GM18505 (cell line): Measurements from ENCODE around the gene RRH.
"Not testable (repeated sequence)": the region's sequence is repeated elsewhere in the genome, so short reads cannot be mapped to it uniquely, and the experiment has no call there.

Experiments
- ATAC-seq: cut with Tn5 transposase; IDR thresholded peaks from one replicate; pipeline ENCODE4 v1.9.1; 2021; ENCODE audit not compliant: unreplicated experiment
- POLR2A ChIP-seq: IDR thresholded peaks from 4 replicates; pipeline ENCODE4 v1.6.1; 2011; ENCODE audit warnings: borderline replicate concordance; ENCODE audit not compliant: insufficient read depth, insufficient read length; ENCODE audit errors: extremely low read depth

RRH gene

DNA sequence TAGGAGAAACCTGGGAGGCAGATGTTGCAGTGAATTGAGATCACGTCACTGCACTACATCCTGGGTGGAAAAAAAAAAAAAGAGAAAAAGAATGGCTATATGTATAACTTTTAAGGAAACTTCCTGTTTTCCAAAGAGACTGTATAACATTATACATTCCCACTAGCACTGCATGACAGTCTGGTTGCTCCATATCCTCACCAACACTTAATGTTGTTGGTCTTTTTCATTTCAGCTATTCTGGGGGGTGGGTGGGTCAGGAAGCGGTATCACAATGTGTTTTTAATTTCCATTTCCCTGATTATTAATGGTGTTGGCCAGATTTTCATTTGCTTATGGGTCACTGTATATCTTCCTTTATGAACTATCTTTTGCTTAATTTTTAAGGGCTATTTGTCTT, 33.5 kb downstream of the RRH start:
- no peak for TF ChIP-seq POLR2A
- ATAC-seq, result no peak

- ATAC-seq, result no peak
- no peak for TF ChIP-seq POLR2A
Observed at GRCh38 chr4:109861916-109862511, 34.2 kb downstream of the RRH start.

DNA sequence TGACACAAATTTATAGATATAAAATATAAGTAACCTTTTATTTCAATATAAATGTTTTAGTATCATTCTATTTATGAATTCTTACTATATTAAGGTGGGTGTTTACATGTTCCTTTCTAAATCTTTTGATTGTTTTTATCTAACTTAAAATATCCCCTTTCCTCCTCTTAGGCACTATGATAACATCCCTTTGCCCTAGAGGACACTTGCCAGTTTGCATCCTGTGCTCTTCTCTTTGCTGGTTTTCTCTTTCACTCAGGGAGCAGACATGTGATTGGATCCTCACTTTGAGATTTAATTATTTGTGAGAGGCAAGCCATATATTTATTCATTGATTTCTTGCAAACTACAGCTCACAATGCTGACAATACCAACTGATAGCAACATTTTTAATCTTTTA, 36.4 kb downstream of the RRH start:
- ATAC-seq, result no peak
- no peak for TF ChIP-seq POLR2A

GRCh38 chr4:109870061-109870460, 42.3 kb downstream of the RRH start:
- no peak for ATAC-seq
- TF ChIP-seq POLR2A, result no peak

- no peak for TF ChIP-seq POLR2A
- no peak for ATAC-seq
Observed at GRCh38 chr4:109872065-109872464, 44.3 kb downstream of the RRH start.

DNA sequence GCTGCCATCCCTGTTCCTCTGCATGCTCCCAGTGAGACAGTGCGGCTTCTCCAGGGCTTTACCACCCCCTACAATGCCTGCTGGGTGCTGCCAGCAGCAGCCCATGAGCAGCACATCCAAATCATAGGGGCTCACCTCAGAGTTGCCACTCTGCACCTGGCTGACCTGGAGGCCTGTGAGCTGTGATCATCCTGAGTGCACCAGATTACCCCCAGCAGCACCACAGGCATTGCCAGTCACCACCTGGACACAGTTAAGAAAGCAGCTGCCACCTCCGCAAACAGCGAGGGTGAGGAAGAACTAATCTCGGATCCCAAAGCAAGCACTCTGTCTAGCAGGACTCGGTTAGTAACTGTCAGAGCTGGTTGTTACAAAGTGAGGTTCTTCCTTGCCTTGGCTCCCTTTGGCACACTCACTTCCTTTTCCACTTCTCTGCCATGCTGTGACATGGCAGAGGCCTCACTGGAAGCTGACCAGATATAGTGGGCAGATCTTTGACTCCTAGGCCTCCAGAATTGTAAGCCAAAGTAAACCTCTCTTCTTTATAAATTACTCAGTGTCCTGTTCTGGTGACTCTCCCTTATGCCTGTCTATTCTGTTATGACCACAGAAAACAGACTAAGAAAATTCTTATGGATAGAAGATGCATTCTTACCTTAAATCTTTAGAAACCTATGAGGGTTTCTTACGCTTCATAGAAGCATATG, 45.3 kb downstream of the RRH start:
- no peak for ATAC-seq
- TF ChIP-seq POLR2A, result no peak

DNA sequence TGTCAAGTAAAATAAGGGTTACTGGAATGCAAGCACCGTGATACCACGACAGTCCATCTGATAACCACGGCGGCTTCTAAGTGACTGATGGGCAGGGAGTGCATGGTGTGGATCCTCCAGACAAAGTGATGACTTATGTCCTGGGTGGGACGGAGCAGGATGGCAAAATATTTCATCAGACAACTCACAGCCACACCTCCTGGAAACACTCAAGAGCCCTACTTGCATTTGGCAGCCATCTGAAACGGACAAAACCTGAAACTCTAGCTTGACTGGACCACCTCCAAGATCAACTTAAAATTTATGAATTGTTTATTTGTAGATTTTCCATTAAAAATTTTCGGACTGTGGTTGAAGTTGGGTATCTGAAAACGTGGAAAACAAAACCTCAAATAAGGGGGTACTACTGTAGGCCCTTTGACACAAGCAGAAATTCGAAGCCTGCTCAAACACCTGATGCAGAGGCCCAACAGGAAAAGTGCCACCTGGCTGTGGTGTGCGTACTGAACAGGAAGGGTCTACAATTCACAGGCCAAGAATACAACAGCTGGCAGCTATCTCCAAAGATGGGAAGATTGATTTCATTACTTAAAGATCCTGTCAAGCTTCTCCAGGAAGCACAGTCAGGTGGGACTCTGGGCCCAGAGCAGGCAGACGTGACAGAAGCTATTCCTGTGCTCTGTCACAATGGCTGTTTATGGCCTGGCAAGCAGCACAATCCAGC, 46.2 kb downstream of the RRH start:
- ATAC-seq, result no peak
- TF ChIP-seq POLR2A, result no peak

DNA sequence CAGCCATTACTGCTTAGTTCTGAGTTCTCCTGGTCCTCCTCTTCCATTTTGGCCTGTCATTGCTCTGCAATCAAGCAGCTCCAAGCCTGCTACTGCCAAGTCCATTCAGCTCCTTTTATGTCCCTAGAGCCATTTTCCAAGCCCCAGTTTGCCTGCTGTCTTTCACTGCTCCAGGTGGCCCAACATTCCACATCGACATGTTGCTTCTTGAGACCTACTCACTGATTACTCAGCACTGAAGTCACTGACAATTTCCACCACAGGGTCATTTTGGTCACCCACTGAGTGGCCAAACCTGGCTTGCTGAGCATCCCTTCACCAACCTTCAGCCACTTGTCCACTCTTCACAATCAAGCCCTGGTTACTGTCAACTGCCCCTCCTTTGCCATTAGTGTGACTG, 47.3 kb downstream of the RRH start:
- TF ChIP-seq POLR2A, result no peak
- ATAC-seq, result no peak

GRCh38 chr4:109875553-109875952, 47.8 kb downstream of the RRH start:
- not testable (repeated sequence) for ATAC-seq

DNA sequence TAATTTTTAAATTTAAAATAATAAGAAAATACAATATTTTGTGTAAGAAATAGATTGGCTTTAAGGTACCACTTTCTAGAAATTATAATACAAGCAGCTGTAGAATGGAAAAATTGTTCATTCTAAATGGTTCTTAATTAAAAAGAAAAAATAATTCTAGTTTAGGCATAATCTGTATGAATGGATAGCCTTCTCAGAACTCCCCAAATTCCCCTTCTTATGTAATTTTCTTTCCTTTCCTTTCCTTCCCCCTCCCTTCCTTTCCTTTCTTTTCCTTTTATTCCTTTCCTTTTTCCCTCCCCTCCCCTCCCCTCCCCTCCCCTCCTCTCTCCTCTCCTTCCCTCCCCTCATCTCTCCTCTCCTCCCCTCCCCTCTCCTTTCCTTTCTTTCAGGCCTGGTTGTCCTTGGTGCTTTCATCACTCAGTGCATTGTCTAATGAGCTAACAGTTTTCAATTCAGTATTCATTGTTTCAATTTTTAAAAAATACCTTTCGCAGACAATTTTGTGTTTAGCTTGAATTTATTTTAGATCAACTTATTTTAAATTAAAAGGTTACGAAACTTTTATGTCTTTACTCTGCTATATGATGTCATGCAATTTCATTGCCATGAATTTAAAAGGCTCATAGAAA, 49.0 kb downstream of the RRH start:
- no peak for TF ChIP-seq POLR2A
- no peak for ATAC-seq

GRCh38 chr4:109877400-109877799, 49.6 kb downstream of the RRH start:
- ATAC-seq, result peak; percentile 90
- no peak for TF ChIP-seq POLR2A

DNA sequence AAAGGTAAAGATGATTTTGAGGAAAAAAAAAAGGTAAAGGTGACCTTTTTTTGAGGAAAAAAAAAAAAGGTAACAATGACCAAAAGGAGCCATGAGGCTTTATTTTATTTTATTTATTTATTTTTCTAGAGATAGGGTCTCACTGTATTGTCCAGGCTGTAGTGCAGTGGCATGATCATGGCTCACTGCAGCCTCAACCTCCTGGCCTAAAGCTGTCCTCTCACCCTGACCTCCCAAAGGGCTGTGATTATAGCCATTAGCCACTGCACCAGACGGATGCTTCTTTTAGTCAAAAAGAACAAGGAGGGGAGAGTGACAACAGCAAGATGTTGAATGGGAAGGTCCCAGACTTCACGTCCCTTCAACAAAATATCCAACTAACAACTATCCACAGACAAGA, 50.6 kb downstream of the RRH start:
- ATAC-seq, result no peak
- no peak for TF ChIP-seq POLR2A

- TF ChIP-seq POLR2A, result no peak
- no peak for ATAC-seq
Observed at GRCh38 chr4:109879081-109879480, 51.3 kb downstream of the RRH start.
